Activated CD4-positive, alpha-beta T cell treated with anti-CD3 and anti-CD28 coated beads, Interleukin-2, Interleukin-4, amounts not matched to agents 100 ng/mL and 50 ng/mL, durations not matched to agents 16 hours and 8 hours (primary cell): ENCODE data around the gene NECTIN1.

Experiments used
- DNase-seq: peaks from one replicate; pipeline ENCODE4 v3.0.0-alpha.2; 2020; ENCODE audit warnings: low spot score

NECTIN1 gene

GRCh38 chr11:119691701-119692539, 37.1 kb downstream of the NECTIN1 start:
- DNase-seq = no peak

DNA sequence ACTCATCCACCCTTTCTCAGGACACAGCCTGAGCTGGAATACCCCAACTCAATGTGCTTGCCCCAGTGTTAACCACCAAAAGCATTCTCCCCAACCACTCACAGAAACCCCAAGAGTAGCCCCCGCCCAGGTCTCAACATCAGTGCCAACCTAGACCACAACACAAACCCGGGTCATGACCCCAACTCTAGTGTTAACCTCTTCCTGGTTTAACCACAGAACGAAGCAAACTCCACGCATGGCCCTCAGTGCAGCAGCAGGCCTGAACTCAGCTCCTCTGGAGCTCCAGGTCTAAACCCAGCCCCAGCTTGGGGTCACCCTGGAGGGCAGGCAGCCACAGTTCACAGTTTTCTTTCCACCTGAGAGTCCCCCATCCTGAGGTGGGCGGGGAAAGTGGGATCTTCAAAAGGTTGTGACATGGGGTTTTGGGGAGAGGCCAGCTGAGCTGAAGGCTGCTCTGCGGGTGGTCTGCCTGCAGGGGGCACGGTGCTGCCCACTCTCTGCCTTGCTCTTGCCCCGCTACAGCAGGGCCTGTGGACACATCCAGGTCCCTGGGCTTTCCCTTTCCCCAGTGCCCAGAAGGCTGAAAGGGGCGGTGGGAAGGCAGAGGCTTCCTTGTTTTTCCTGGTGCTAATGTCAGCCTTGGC, 37.9 kb downstream of the NECTIN1 start:
- DNase-seq = peak; percentile 22

GRCh38 chr11:119689302-119689701, 39.7 kb downstream of the NECTIN1 start:
- DNase-seq = no peak

- no peak for DNase-seq
These were observed 40.6 kb downstream of the NECTIN1 start for GRCh38 chr11:119688356-119688755.

GRCh38 chr11:119687373-119688046, 41.5 kb downstream of the NECTIN1 start:
- no peak for DNase-seq

- DNase-seq = no peak
These were observed 42.7 kb downstream of the NECTIN1 start for GRCh38 chr11:119686177-119686882.

- no peak for DNase-seq
These were observed 43.8 kb downstream of the NECTIN1 start for GRCh38 chr11:119685111-119685746.

- no peak for DNase-seq
These were observed 44.5 kb downstream of the NECTIN1 start for GRCh38 chr11:119684361-119685110.

- no peak for DNase-seq
These were observed 45.2 kb downstream of the NECTIN1 start for GRCh38 chr11:119683783-119684182.

DNA sequence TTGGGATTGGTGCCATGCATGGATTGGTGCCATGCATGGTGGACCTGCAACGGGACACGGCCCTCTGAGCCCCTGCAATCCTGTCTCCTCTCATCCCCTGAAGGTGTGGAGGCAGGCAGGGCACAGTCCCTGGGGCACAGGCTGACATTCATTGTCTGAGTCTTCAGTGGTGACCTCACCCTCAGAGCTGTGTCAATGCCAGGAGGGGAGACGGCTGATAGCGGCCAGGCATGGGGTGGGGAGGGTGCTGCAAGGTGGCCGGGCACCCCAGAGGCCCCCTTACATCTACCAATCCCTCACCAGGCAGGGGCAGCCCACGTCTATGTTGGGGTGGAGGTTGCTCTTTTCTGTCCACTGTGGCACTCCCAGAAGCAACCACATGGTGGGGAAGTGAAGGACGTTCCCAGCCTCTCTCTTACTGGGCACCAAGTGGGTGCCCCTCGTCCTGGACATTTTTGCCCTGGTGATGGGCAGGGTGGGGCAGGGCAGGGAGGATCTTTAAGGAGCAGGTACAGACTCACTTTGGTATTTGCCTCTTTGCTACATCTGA, 47.6 kb downstream of the NECTIN1 start:
- DNase-seq = no peak

GRCh38 chr11:119680541-119681360, 48.2 kb downstream of the NECTIN1 start:
- no peak for DNase-seq

DNA sequence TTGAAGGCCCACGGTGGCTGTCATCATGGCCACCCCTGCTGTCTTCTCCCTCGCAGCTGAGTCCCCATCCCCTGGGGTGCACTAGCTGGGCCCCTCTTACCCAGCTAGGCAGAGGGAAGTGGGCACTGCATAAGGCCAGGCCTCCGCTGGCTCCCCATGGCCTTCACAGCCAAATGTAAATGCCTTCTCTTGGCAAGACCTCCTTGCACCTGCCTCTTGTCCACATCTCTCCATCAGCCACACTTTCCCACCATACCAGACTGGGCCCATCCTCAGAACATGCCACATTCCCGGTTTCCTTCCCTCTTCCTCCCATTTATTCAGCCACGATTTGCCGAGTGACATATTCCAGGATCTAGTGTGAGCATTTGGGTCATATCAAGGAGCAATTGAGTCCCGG, 49.7 kb downstream of the NECTIN1 start:
- DNase-seq = no peak

DNA sequence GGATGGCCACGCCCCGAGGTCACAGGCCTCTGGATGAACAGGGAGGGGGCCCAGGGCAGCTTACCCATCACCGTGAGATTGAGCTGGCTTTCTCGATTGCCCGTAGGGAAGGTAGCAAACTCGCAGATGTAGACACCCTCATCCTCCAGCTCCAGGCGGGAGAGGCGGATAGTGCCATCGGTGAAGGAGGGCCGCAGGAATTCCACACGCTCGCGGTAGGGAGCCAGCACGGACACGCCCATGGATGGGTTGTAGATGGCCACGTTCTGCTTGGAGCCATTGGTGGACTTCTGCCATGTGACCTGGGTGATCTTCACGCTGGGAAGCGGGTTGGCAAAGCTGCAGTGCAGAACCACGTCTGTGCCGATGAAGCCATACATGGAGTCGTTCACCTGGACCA, 50.6 kb downstream of the NECTIN1 start:
- DNase-seq = no peak

DNA sequence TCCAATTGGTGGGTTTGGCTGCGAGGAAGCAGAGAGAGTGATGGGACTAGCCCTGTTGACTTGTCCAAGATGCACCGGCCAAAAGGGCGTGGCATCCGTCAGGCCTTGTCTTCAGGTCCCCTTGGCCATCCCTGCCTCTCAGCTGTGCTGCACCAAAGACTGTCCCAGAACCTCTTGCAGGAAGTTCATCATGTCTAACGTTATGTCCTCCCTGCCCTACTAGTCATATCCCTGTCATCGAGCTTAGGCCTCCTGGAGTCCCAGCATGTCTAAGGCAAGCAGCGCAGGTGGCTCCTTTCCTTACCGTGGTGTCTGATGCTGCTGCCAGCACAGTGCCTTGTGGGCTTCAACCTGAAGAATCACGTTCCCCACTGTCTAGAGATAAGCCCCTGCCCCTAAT, 51.2 kb downstream of the NECTIN1 start:
- no peak for DNase-seq

- no peak for DNase-seq
These were observed 52.5 kb downstream of the NECTIN1 start for GRCh38 chr11:119676461-119677020.

DNA sequence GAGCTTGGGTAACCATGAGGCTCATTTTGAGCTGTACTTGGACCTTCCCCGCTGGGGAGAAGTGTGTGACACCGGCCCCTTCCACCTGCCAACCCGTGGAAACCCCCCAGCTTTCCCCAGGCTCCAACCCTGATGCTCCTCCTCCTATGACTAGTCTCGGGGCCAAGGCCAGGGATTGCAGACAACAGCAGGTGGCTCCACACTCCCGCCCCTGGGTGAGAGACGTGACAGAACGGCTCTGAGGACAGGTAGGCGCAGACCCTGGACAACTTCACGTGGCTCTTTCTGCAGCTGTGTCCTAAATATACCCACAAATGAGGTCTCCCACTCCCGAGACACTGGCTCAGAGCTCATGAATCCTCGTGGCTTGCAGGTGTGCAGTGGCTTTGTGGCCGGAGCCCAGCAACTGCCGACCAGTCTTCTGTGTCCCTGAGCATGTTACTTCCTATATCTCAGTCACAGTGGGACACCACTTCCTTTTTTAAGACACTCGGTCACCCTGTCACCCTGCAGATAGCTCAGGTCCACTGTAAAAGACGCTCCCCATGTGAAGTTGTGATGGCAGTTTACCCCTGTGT, 55.2 kb downstream of the NECTIN1 start:
- peak; percentile 37 for DNase-seq

DNA sequence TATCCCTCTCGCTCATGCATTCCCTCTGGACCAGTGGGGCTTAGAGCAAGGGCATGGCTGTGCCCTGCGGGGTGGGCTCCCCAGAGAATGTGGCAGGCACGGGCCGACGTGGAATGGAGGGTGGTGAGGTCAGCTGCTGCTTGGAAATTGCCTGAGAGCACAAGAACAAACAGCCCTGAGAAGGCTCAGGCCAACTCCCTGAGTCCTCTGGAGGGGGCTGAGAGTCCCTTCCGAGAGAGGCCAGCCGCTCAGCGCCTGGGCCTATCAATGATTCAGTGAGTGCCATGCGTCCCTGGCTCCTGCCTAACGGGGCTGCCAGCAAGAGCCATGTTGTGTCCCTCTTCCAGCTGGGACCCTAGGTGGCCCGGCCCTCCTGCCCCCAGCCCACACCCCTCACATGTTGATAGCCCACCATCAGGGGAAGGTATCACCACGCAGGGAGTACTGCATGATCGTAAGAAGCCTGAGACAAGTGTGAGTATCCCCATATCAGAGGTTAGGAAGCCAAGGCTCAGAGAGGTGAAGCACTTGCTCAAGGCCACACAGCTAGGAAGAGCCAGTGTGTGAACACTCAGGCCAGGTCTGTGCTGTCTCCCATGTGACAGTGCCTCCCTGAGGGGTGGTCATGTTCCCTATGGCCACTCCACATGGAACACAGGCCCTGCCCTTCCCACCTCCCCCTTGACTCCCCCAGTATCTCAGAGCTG, 55.8 kb downstream of the NECTIN1 start:
- DNase-seq = no peak

GRCh38 chr11:119672597-119672996, 56.4 kb downstream of the NECTIN1 start:
- no peak for DNase-seq
